ENCODE results near the gene RHOT2. TPM values are rescaled to one million over a fixed set of nuclear protein-coding genes. Genes with fewer than 3 reads are reported as not detected.

RHOT2 gene
- total RNA-seq, 1 donor from 2014 or later = 207 TPM

GRCh38 chr16:657487-657886, 10.4 kb upstream of the RHOT2 start:
- H3K4me3 Mint-ChIP-seq = no peak overlapping the region
- TF ChIP-seq CTCF (IDR thresholded peaks at IDR 0.05; ENCODE audit: unreplicated experiment) = no peak
- H3K27me3 Mint-ChIP-seq (ENCODE audit: low read depth) = no peaks in the 10 kb centered on the region
- no peak for DNase-seq (ENCODE audit: low spot score in 2 of 2, unreplicated experiment in 2 of 2)
- peaks cover 5% of the 10 kb centered on the region for H3K4me1 Mint-ChIP-seq
- no peak overlapping the region for H3K27ac Mint-ChIP-seq
- no peaks in the 10 kb centered on the region for H3K9me3 Mint-ChIP-seq
- H3K36me3 Mint-ChIP-seq = no peaks in the 10 kb centered on the region

- Mint-ChIP-seq H3K9me3 (no peaks in the 10 kb centered on the region), H3K27ac (no peak overlapping the region), H3K27me3 (ENCODE audit: low read depth) (no peaks in the 10 kb centered on the region), H3K4me1 (peaks cover 5% of the 10 kb centered on the region), H3K36me3 (no peaks in the 10 kb centered on the region), H3K4me3 (no peak overlapping the region)
- no peak for TF ChIP-seq CTCF (IDR thresholded peaks at IDR 0.05; ENCODE audit: unreplicated experiment)
- DNase-seq (ENCODE audit: low spot score in 2 of 2, unreplicated experiment in 2 of 2) = no peak
Observed at GRCh38 chr16:658679-659571, 9.0 kb upstream of the RHOT2 start.

GRCh38 chr16:659618-660017, 8.3 kb upstream of the RHOT2 start:
- no peaks in the 10 kb centered on the region for H3K9me3 Mint-ChIP-seq

GRCh38 chr16:660132-660458, 7.8 kb upstream of the RHOT2 start:
- DNase-seq (ENCODE audit: low spot score in 2 of 2, unreplicated experiment in 2 of 2) = no peak

More at GRCh38 chr16:659618-660017, 8.3 kb upstream of the RHOT2 start:
- no peak for DNase-seq (ENCODE audit: low spot score in 2 of 2, unreplicated experiment in 2 of 2)
- no peak overlapping the region for H3K27ac Mint-ChIP-seq
- H3K27me3 Mint-ChIP-seq (ENCODE audit: low read depth) = no peaks in the 10 kb centered on the region
- H3K4me3 Mint-ChIP-seq = no peak overlapping the region
- peaks cover 5% of the 10 kb centered on the region for H3K4me1 Mint-ChIP-seq
- TF ChIP-seq CTCF (IDR thresholded peaks at IDR 0.05; ENCODE audit: unreplicated experiment) = no peak
- H3K36me3 Mint-ChIP-seq = no peaks in the 10 kb centered on the region

GRCh38 chr16:660459-661183, 7.3 kb upstream of the RHOT2 start:
- H3K4me3 Mint-ChIP-seq = peak overlapping the region; percentile 41
- H3K36me3 Mint-ChIP-seq = no peaks in the 10 kb centered on the region
- peak overlapping the region; percentile 43 for H3K27ac Mint-ChIP-seq
- peaks cover 5% of the 10 kb centered on the region for H3K4me1 Mint-ChIP-seq
- peak; percentile 62 for TF ChIP-seq CTCF (IDR thresholded peaks at IDR 0.05; ENCODE audit: unreplicated experiment)
- DNase-seq (ENCODE audit: low spot score in 2 of 2, unreplicated experiment in 2 of 2) = peak; percentile 74 to 81
- no peaks in the 10 kb centered on the region for H3K27me3 Mint-ChIP-seq (ENCODE audit: low read depth)
- no peaks in the 10 kb centered on the region for H3K9me3 Mint-ChIP-seq

More at GRCh38 chr16:660132-660458, 7.8 kb upstream of the RHOT2 start:
- Mint-ChIP-seq H3K27ac (no peak overlapping the region), H3K27me3 (ENCODE audit: low read depth) (no peaks in the 10 kb centered on the region), H3K4me1 (peaks cover 5% of the 10 kb centered on the region), H3K9me3 (no peaks in the 10 kb centered on the region), H3K36me3 (no peaks in the 10 kb centered on the region), H3K4me3 (no peak overlapping the region)
- no peak for TF ChIP-seq CTCF (IDR thresholded peaks at IDR 0.05; ENCODE audit: unreplicated experiment)
